Activated naive CD4-positive, alpha-beta T cell treated with anti-CD3 and anti-CD28 coated beads, Interleukin-2, amount 50 U/mL, for 72 hours (primary cell): ENCODE data around the gene FHOD1. TPM values are rescaled to one million over a fixed set of nuclear protein-coding genes. Genes with fewer than 3 reads are reported as not detected.

ENCODE experiments used
- ATAC-seq, 2 donors: fragments of 150-1000 bp; cut with Tn5 transposase; 2 replicates each; pipeline ENCODE4 v1.10.0; 2021; ENCODE audit warnings: mild to moderate bottlenecking in 2 of 2, moderate library complexity in 2 of 2
- DNase-seq, 2 donors: peaks; one replicate each; pipeline ENCODE4 v3.0.0; 2021 to 2022; ENCODE audit warnings: low spot score in 2 of 2
- H3K27ac Mint-ChIP-seq, 2 donors: one replicate each; pipeline ENCODE4 v1.8.0; 2022; ENCODE audit warnings: mild to moderate bottlenecking in 2 of 2, mixed read lengths in 2 of 2
- H3K36me3 Mint-ChIP-seq, 2 donors: one replicate each; pipeline ENCODE4 v1.8.0; 2022; ENCODE audit warnings: mixed read lengths in 2 of 2
- H3K9me3 Mint-ChIP-seq, 2 donors: one replicate each; pipeline ENCODE4 v1.8.0; 2022; ENCODE audit warnings: mixed read lengths in 2 of 2
- total RNA-seq, 2 donors: library from RNA; stranded (reverse); gene quantifications; one replicate each; pipeline ENCODE4 v1.2.3, GENCODE V29; 2022

Gene FHOD1
- total RNA-seq, 2 donors from 2014 or later = 104 to 133 TPM

- no peak for DNase-seq
- peak overlapping the region in 1 of 2 donors; percentile 13 for H3K27ac Mint-ChIP-seq
- H3K9me3 Mint-ChIP-seq = no peaks in the 10 kb centered on the region
- peaks cover 0 to 3% of the 10 kb centered on the region in 2 donors for H3K36me3 Mint-ChIP-seq
- no peak for ATAC-seq
Measured at GRCh38 chr16:67258161-67258835, 11.0 kb upstream of the FHOD1 start.

GRCh38 chr16:67257486-67258160, 10.3 kb upstream of the FHOD1 start:
- H3K27ac Mint-ChIP-seq = peak overlapping the region in 1 of 2 donors; percentile 13

GRCh38 chr16:67256701-67257230, 9.5 kb upstream of the FHOD1 start:
- ATAC-seq (no peak), DNase-seq (no peak)
- Mint-ChIP-seq H3K36me3 (peaks cover 0 to 4% of the 10 kb centered on the region in 2 donors), H3K9me3 (no peaks in the 10 kb centered on the region), H3K27ac (no peak overlapping the region)

More at GRCh38 chr16:67257486-67258160, 10.3 kb upstream of the FHOD1 start:
- ATAC-seq (no peak), DNase-seq (peak in 1 of 2 donors; percentile 50)
- H3K36me3 Mint-ChIP-seq = peaks cover 0 to 4% of the 10 kb centered on the region in 2 donors
- H3K9me3 Mint-ChIP-seq = no peaks in the 10 kb centered on the region

- H3K9me3 Mint-ChIP-seq = no peaks in the 10 kb centered on the region
- no peak overlapping the region for H3K27ac Mint-ChIP-seq
- ATAC-seq = no peak
- peaks cover 0 to 4% of the 10 kb centered on the region in 2 donors for H3K36me3 Mint-ChIP-seq
- no peak for DNase-seq
Measured at GRCh38 chr16:67255553-67256221, 8.4 kb upstream of the FHOD1 start.

GRCh38 chr16:67254801-67255552, 7.7 kb upstream of the FHOD1 start:
- ATAC-seq (no peak), DNase-seq (no peak)
- Mint-ChIP-seq H3K9me3 (no peaks in the 10 kb centered on the region), H3K36me3 (peaks cover 0 to 4% of the 10 kb centered on the region in 2 donors), H3K27ac (no peak overlapping the region)

GRCh38 chr16:67252609-67253497, 5.6 kb upstream of the FHOD1 start:
- DNase-seq (no peak), ATAC-seq (no peak)
- H3K36me3 Mint-ChIP-seq = peaks cover under 1 to 7% of the 10 kb centered on the region in 2 donors
- no peak overlapping the region for H3K27ac Mint-ChIP-seq
- no peaks in the 10 kb centered on the region for H3K9me3 Mint-ChIP-seq

- H3K9me3 Mint-ChIP-seq = no peaks in the 10 kb centered on the region
- ATAC-seq (no peak), DNase-seq (no peak)
- H3K36me3 Mint-ChIP-seq = peaks cover 5 to 11% of the 10 kb centered on the region in 2 donors
- peak overlapping the region in 1 of 2 donors; percentile 72 for H3K27ac Mint-ChIP-seq
Measured at GRCh38 chr16:67250045-67250327, 2.7 kb upstream of the FHOD1 start.

- H3K9me3 Mint-ChIP-seq = no peaks in the 10 kb centered on the region
- H3K27ac Mint-ChIP-seq = peak overlapping the region in 1 of 2 donors; percentile 72
- no peak for DNase-seq
- no peak for ATAC-seq
- peaks cover 5 to 11% of the 10 kb centered on the region in 2 donors for H3K36me3 Mint-ChIP-seq
Measured at GRCh38 chr16:67249178-67250044, 2.1 kb upstream of the FHOD1 start.

GRCh38 chr16:67248401-67249177, 1.3 kb upstream of the FHOD1 start, which contains the start of gene SLC9A5:
Gene SLC9A5 (plus strand): TSS chr16:67248979. CDS start chr16:67249015, 36 bp downstream.
- DNase-seq (peak in 1 of 2 donors; percentile 54), ATAC-seq (peak in 1 of 2 donors; percentile 5)
- peak within 1 kb of the TSS; percentile 79 to 91 for H3K27ac Mint-ChIP-seq
- H3K9me3 Mint-ChIP-seq = no peaks in the 10 kb centered on the region
- peaks cover 5 to 11% of the 10 kb centered on the region in 2 donors for H3K36me3 Mint-ChIP-seq

- peaks cover 5 to 7% of the 10 kb centered on the region in 2 donors for H3K36me3 Mint-ChIP-seq
- peak overlapping the region; percentile 79 to 91 for H3K27ac Mint-ChIP-seq
- H3K9me3 Mint-ChIP-seq = no peaks in the 10 kb centered on the region
- DNase-seq (no peak), ATAC-seq (no peak)
Measured at GRCh38 chr16:67248073-67248400, 756 bp upstream of the FHOD1 start.

GRCh38 chr16:67246756-67247191, 507 bp downstream of the FHOD1 start:
- no peaks in the 10 kb centered on the region for H3K9me3 Mint-ChIP-seq
- peaks cover 5 to 7% of the 10 kb centered on the region in 2 donors for H3K36me3 Mint-ChIP-seq
- DNase-seq (peak in 1 of 2 donors; percentile 51), ATAC-seq (peak; percentile 1 to 13)
- H3K27ac Mint-ChIP-seq = peak overlapping the region; percentile 60 to 91

- Mint-ChIP-seq H3K9me3 (no peaks in the 10 kb centered on the region), H3K27ac (peak overlapping the region; percentile 22 to 91), H3K36me3 (peaks cover 5 to 7% of the 10 kb centered on the region in 2 donors)
- peak; percentile 67 to 90 for DNase-seq
- ATAC-seq = peak; percentile 21 to 48
Measured at GRCh38 chr16:67246081-67246755, 1.1 kb downstream of the FHOD1 start.

- H3K36me3 Mint-ChIP-seq = peaks cover 5 to 7% of the 10 kb centered on the region in 2 donors
- no peak for ATAC-seq
- no peak for DNase-seq
- H3K27ac Mint-ChIP-seq = peak overlapping the region; percentile 90 to 91
- no peaks in the 10 kb centered on the region for H3K9me3 Mint-ChIP-seq
Measured at GRCh38 chr16:67245674-67246080, 1.6 kb downstream of the FHOD1 start.

- Mint-ChIP-seq H3K36me3 (peaks cover 5 to 7% of the 10 kb centered on the region in 2 donors), H3K9me3 (no peaks in the 10 kb centered on the region), H3K27ac (peak overlapping the region; percentile 80 to 90)
- no peak for ATAC-seq
- no peak for DNase-seq
Measured at GRCh38 chr16:67245186-67245585, 2.1 kb downstream of the FHOD1 start.
